ENCODE measurements around the gene PSMD14.

PSMD14 gene

DNA sequence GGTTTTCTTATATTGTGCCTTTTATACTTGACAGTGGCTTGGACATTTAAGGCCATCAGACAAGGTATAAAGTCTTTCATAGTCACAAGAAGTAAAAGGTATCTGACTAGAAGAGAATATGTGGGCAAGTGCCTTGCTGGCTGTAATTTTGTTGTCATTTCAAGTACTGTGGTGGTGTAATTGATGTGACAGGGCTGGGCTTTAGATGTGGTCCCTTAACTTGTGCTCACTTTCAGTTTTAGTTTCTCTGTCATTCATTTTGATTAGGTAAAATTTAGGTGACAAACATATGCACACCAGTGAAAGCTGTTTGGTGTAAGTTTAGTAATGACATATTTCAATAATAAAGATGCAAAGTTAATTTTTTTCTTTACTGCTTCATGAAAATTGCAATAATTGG lies 76.6 kb downstream of the PSMD14 start:
- DNase-seq (ENCODE audit: low read depth), result no peak

DNA sequence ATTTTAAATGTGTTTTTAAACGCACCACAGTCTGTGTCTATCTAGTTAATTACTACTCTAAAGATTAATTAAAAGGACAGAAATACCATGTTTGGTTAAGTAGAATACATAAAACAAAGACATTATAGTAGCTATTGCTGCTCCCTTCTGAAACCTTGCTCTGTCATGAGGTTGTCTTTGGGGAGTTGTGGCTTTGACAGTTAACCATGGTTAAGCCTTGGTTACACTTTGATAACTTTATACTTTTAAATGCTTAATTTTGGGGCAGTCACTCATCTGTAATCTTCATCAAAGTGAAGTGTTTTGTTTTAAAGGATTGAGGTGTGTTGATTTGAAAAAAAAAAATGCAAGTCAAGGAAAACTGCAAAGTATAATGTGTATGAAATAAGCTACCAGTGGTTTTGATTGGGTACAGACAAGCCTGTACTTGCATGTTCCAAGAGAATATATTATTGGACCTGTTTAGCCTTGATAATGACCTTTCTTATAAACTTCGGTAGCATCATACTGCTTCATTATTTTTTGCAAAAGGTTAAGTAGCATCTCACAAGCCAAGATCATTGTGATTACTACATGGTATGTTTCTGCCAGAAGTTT lies 78.1 kb downstream of the PSMD14 start:
- DNase-seq (ENCODE audit: low read depth), result no peak

DNA sequence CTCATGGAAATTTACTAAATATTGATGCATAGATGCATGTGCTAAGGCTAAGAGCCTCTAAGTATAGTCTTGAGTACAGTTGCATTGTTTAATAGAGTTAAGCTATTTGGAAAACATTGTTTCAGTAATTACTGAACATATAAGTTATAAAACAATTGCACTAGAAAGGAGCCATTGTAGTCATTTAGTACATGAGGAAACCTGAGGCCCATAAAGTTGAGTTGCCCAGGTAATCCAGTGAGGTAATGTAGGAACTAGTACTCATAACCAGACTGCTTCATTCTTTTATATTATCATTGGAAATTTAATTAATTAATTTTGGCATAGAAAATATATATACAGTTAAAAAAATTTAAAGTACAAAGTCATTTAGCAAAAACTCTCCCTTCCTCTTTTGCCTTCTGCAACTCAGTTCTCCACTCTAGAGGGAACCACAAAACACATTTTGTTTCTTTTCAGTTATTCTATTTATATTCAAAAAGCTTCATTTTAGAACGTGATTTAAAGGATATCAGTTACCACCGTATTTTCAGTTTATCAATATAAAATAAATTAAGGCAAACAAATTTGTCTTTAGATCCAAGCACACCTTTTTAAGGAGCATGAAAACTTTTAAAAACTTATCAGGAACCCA lies 80.0 kb downstream of the PSMD14 start:
- no peak for DNase-seq (ENCODE audit: low read depth)

DNA sequence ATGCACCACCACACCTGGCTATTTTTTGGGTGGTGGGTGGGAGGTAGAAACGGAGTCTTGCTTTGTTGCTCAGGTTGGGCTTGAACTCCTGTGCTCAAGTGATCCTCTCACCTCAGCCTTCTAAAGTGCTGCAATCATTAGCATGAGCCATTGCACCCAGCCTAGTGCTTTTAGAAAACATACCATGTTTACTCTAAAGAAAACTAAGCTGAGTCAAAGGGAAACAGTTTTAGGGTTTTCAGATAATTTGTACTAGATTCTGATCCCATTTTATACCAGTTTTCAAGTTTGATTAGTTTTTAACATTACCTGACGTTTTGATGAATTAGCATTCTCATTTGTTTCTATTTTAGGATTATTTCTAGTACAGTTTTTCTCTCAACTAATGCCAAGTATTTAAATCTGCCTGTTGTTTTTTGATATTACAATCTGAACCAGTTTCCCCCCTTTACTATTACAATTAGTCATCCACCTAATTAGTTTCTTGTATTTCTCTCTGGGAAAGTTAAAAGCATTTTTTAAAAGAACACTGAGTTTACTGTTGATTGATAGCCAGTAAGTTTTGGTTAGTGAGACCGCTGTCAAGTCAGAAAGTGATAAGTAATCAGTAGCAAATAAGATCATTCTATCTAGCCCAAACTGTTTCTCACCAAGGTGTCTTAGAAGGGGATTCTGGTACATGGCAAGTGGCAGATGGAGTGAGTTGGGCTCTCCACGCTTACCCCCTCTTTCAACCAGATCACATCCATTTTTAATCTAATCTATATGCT lies 83.7 kb downstream of the PSMD14 start:
- DNase-seq (ENCODE audit: low read depth), result no peak

DNA sequence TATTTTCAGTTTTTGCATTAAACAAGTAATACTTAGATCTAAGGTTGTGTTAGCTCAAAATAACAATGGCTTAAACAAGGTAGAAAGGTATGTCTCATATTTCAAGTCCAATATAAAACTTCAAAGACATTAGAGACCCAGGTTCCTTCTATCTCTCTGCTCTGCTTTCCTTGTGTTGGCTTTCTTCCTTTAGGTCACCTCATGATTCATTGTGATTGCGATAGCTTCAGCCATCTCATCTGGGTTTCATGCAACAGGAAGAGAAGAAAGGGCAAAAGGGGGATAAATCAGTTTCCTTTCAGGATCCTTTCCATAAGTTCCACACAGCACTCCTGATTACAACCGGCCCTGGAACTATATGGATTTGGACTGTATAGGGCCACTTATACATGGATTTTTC lies 91.9 kb downstream of the PSMD14 start:
- DNase-seq (ENCODE audit: low read depth), result peak; percentile 55

DNA sequence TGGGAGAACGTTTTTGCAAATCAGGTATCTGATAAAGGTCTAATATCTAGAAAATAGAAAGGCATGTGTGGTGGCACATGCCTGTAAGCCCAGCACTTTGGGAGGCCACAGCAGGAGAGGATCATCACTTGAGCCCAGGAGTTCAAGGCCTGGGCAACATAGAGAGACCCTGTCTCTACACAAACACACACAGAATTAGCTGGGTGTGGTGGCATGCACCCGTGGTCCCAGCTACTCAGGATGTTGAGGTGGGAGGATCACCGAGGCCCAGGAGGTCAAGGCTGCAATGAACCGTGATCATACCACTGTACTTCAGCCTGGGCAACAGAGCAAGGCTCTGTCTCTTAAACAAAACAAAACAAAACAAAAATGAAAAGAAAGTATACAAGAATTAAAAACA lies 94.1 kb downstream of the PSMD14 start:
- no peak for DNase-seq (ENCODE audit: low read depth)

DNA sequence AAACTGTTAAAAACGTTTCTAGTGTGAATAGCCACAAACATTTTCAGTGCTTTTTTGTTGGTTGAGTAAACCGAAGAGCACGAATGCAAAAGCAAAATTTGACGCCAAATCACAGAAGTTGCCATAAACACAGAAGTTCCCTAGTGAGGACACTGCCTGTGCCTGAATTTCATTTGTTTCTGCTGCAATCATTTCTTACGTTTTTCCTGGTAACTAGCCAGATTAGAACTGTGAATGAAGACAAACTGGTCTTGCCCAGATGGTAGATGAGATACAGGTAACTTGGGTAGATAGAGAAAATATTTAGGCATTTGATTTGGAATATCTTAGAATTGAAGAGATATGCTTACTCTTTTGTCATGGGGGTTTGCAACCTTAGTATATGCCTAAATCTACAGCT lies 98.1 kb downstream of the PSMD14 start:
- DNase-seq (ENCODE audit: low read depth), result no peak

DNA sequence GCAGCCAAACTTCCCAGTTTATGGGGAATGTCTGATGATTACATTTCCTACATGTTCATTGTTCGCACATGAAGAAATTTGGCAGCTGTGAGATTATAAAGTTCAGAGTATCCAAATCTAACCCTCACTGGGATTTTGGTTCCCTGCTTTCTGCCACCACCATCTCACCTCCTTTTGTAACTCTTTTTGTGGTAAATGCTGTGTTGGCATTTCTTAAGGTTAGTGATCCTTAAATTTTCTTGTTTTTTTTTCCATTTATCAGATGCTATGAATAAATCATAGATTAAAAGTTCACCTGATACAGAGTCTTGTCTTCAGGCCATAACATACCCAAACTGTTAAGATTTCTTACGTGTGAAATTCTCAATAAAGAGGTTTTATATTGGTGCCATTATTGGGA lies 99.4 kb downstream of the PSMD14 start:
- no peak for DNase-seq (ENCODE audit: low read depth)

DNA sequence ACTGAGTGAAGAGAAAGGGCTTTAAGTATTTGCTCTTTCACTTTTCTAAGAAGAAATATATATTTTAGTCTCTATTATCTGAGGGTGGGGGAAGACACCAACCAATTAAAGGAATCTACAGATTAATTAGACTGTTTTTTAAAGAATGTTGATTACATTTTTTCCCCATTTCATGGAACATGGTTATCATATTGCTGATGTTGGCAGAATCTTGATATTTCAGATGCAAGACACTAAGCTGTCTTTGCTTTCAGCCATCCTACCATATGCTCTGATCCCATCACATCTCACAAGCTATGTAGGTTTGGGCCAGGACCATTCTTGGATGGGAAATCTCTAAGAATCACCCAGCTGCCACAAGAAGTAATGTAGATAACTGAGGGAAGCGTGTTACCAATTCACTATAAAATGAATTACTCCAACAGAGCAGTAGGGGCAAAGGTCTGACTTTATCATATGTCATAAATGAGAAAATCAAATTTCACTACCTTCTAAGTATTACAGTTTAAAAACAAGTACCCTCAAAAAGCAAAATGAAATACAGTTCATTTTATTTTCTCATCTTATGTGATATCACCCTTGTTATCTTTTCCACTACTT lies 101.2 kb downstream of the PSMD14 start:
- DNase-seq (ENCODE audit: low read depth), result no peak

DNA sequence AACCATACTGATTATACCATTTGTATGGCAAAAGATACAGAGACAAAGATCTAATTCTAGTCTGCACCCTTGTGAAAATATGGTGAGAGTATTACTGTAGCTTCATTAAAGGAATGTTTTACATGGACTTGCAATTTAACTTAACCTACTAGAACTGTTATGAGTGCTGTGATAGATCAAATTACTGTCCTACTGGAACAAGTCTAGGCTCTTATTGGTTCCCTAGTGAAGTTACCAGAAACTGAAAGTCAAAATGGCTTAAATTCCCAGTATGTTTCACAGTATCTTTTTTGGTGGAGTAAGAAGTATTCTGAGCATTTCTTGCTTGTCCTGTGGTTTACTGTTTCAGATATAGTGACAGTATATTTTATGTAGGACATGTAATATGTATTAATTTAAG lies 104.1 kb downstream of the PSMD14 start:
- DNase-seq (ENCODE audit: low read depth), result peak; percentile 66

DNA sequence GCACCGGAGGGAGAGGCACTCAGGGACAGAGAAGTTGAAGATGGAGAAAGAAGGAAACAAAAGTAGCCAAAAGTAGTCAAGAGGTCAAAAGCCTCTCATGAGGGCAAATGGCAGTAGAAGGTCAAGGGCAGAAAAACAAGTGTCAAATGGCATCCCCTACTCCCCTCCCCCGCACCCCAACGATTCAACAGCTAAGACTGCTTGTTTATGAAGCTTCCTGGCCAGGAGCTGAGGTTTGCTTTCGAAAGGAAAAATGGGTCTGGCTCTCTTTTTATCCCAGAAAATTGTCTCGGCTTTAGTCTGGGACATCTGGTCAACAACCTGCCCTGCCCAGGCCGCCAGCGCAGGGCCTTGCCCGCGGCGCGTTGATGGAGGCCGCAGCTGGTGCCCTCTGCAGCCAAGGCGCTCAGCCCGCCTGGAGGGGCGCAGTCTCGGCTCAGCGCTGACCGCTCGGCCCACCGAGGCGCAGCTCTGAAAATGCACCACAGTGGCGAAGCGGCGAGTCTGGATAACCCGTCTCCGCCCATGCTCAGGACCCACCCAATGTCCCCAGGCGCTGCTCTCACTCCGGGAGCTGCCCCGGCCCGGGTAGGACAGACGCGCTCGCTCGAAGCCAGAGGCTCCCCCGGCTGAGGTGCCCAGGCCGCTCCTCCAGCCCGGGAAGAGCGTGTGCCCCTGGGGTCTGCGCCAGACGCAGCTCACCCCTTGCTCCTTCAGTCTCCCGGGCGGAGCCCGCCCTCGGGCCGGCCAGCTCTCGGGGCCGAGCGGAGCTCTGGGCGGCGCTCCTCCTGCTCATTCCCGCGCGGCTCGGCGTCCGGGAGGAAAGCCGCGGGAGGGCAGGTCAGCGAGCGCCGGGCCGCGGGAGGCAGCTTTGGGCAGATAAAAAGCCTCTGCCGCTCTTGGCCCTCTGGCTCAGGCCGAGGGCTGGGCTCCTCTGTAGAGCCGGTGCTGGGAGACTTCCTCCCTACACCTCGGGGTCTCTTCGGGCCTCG lies 106.1 kb downstream of the PSMD14 start:
- peak; percentile 42 for DNase-seq (ENCODE audit: low read depth)

DNA sequence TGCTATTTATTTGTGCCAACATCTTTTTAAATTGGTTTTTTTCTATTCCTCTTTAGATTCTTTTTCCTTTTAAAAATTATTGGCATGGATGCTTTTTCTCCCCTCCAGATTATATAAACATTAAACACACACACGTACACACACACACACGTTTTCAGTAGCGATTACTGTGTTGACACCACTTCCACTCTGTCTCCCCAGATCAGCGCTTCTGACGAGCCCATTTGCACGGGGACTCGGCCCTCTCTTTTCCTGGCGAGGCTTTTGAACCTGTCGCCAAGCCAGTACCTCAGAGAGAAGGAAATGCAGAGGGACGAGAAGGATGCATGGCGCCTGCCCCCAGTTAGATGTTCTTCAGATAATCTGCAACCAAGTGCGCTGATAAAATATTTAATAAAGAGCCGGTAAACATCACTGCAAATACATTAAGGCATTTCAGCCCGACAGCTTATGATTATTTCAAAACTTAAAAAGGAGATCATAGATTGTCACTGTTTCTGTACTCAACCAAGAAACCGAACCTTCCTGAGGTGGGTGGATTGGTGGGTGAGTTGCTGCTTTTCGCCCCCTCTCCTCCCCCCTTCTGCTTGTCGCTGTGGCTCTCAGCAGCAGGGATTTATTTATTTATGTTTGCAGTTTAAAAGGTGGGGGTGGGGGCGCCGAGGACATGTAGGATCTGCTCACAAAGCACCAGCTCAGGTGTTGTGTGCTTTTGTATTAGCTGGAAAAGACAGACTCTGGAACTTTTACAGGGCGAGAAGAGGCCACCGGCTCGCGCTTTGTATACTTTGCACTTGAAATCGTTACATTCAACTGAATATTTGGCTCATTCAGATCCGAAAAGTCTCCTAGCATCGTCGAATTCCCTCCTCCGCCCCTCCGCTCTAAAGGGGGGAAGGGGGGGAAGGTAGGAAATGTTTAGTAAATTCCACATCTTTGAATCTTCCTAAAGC lies 107.1 kb downstream of the PSMD14 start:
- DNase-seq (ENCODE audit: low read depth), result no peak

DNA sequence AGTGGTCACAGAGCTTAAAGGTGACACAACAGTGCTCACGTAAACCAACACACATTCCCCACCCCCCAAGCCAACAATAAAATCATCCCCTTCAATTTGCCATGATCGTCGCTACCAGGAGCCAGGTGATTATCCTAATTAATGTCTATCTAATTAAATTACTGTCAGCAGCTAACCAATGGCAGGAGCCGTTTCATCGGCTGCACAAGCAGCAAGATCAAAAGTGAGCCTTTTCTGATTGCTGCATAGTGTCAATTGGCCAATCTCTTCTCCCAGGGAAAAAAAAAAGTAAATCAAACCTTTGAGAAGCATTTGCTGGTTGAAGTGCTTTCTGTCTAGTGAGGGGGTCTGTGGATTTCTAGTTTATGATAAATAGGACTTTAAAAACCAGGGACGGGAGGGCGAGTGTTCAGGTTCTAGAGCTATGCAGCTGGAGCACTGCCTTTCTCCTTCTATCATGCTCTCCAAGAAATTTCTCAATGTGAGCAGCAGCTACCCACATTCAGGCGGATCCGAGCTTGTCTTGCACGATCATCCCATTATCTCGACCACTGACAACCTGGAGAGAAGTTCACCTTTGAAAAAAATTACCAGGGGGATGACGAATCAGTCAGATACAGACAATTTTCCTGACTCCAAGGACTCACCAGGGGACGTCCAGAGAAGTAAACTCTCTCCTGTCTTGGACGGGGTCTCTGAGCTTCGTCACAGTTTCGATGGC lies 107.9 kb downstream of the PSMD14 start, which contains the start of gene TBR1:
TSS of gene TBR1 (plus strand) at position 311 of the 721 bp plus-strand sequence. CDS start at position 425, 114 bp downstream.
- DNase-seq (ENCODE audit: low read depth), result no peak

DNA sequence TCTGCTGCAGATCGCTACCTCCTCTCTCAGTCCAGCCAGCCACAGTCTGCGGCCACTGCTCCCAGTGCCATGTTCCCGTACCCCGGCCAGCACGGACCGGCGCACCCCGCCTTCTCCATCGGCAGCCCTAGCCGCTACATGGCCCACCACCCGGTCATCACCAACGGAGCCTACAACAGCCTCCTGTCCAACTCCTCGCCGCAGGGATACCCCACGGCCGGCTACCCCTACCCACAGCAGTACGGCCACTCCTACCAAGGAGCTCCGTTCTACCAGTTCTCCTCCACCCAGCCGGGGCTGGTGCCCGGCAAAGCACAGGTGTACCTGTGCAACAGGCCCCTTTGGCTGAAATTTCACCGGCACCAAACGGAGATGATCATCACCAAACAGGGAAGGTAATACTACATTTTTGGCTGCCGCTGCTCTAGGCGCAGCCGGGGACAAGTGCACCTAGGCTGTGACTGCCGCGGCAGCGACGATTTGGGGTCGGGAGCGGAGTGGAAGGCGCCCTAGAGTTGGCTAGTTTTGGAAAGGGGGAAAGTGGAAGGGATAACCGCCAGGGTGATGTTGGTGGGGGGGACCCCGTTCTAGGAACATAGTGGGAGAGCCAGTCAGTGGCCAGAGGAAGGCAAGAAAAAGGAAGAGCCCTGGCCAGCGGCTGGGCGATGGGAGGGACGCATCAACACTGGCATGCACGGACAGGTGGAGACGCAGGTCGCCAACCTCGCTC lies 108.6 kb downstream of the PSMD14 start:
- no peak for DNase-seq (ENCODE audit: low read depth)

DNA sequence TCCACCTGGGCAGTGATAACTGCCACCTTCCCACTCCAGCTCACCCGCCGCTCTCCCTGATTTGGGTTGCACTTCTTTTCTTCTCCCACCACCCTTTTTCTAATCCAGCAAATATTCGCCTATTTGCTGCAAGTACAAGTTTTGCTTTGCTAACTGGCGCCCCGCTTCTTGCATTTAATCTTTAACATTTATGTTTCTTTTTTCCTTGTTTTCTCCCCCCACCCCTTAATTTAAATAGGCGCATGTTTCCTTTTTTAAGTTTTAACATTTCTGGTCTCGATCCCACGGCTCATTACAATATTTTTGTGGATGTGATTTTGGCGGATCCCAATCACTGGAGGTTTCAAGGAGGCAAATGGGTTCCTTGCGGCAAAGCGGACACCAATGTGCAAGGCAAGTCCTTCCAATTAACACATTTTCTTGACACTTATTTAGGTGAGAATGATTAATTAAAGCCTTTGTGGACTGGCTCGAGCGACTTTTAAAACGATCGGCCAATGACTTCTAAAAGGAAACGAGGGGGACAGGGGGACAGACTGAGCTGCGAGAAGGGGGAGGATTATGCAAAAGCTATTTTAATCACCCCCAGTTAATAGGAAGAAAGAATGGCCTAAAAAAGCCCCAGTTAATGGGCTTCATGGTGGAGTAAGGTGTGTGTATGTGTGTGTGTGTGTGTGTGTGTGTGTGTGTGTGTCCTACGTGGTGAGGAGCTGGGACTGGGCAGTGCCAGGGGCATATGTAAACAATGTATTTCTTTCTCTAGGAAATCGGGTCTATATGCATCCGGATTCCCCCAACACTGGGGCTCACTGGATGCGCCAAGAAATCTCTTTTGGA lies 109.4 kb downstream of the PSMD14 start:
- no peak for DNase-seq (ENCODE audit: low read depth)

DNA sequence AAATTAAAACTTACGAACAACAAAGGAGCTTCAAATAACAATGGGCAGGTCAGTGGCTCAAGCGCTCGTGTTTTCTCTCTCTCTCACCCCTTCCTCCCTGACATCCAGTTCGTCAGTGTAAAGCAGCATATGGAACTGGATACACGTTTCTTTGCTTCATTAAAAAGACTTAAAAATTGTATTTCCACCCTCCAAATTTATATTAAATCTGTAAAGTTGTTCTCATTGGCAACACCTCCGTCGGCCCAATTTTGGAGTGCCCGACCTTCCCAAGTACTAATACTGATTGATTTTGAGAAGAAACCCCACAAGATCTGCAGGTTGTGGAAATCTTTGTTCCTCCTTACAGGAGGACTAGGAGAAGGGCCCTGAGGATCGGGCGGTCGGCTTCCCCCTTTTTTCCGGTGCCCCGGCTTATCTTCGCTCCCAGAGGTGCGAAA lies 110.1 kb downstream of the PSMD14 start:
- no peak for DNase-seq (ENCODE audit: low read depth)

DNA sequence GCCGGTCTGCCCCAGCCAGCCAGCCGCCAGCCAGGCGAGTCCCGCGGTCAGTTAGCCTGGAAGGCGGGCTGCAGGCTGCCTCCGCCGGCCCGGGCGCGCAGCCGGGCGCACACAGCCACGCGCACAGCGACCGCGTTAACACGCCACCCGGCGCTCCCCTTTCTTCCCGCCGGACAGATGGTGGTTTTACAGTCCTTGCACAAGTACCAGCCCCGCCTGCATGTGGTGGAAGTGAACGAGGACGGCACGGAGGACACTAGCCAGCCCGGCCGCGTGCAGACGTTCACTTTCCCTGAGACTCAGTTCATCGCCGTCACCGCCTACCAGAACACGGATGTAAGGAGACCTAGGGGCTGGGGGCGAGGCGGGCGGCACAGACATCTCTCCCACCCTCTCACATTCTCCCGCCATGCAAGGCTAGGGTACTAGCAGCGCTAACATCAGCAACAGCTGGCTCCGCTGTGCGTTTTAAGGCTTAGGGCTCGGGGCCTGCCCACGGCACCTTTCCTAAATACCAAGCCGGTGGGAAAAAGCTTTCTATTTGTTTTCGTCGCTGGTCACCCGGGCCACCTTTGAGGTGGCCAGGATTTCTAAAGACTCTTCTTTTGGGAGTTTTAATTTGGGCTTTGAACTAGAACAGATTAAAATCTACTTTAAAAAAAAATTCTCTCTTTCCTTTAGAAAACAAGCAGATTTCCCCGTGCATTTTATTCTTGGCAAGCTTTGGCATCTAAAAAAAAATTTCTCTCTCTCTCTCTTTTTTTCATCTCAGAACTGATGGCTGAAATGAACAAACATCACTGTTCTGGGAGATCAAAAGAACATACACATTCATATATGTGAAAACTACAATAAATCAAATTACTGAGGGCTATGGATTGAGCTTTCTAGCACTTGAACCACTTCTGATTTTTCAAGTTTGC lies 110.8 kb downstream of the PSMD14 start:
- DNase-seq (ENCODE audit: low read depth), result no peak
